ENCODE results near the gene MAGI1.
"Not testable (repeated sequence)": the region's sequence is repeated elsewhere in the genome, so short reads cannot be mapped to it uniquely, and the experiment has no call there.

MAGI1 gene

DNA sequence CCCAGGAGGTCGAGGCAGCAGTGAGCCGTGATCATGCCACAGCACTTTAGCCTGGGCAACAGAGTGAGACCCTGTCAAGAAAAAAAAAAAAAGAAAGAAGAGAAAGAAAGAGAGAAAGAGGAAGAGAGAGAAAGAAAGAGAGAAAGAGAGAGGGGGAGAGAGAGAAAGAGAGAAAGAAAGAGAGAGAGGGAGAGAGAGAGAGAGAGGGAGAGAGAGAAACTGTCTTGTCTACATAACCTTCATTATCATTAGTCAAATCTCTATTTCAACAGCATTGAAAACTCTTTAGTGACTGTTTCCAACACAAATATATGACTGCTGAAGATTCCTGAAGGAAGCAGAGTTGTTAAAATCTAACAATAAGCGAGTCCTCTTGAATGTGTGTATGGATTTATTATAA, 304.3 kb downstream of the MAGI1 start:
- DNase-seq, result no peak

DNA sequence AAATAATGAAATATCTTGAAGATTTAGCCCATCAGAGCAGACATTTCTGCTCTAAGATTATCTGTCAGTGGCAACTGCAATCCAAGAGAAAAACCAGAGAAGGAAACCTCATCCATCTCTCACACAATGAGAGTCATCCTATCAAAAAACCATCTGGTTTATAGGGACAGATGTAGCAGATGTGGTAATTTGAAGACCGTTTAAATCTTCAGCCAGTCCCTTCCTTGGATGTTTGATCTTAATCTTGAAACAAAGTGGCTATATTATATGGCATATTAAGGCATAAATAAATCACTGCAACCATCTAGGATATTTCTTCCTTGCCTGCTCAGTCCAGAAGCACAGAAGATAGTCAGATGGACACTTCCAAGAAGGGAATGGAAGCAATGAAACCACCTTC, 305.3 kb downstream of the MAGI1 start:
- no peak for DNase-seq

DNA sequence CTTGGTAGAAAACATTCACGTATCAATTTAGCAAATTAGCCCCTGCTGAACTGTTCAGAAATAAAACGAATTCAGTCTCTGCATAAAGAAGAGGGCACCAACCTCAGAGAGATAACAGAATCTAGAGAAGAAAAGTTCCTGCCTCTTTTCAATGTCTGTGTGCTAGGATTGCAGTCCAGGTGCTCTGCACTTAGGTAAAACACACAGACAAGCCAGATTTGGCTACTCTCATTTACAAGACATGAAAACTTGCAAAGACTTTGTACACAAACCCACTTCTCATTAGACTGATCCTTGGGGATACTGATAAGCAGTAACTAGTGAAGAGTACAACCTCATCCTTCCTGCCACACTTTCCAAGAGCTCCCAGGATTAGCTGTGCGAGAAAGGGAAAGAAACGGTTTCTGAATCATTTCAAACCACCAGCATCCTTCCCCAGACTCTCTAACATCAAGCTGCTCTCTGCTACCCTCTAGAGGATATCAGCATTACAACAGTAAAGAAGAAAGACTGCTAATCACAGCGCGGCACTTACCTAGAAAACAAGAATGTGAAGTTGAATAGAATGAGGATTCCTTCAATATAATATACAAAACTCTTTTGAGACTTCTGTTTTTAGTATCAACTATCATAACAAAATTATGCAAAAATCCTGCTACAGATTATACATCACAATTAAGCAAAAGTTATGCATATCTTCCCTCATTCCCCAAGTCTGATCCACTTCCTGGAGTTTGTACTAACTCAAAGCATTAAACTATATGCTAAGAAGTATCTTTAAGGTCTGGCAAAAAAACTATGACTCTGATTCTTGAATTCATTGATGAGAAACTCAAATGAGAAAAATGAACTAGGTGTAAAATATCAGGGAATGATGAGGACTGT, 306.4 kb downstream of the MAGI1 start:
- peak; percentile 30 for DNase-seq

DNA sequence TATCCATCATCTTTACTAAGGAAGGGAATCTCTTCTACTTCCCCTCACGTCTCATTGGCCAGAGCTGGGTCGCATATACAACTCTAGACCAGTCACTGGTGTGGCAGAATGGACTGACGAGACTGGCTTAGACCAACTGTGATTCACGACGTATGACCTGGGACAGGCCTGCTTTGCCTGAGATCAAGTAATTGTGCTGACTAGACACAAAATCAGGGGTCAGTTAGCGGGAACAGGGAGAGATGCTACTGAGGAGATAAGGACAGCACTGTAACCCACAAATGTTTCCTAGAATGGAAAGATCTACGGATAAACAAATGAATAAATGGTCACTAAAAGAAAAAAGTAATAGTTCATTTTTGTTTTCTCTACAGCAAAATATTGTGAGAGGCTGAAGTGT, 308.3 kb downstream of the MAGI1 start:
- DNase-seq, result no peak

DNA sequence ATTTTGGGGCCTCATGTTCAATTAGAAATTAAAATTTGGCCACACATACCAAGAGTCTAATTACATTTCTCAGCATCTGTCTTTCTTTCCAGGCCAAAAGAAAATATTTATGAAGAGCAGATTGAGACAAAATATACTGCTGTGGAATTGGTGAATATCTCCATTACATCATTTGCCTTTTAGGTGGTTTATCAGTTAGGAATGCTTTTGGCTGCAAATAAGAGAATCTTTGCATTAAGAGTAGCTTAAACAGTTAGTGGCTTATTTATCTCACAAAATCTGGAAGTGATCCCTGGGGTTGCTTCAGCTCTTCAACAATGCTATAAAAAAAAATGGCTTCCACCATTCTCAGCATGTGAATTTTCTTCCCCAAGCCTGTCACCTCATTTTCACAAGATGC, 308.7 kb downstream of the MAGI1 start:
- no peak for DNase-seq

DNA sequence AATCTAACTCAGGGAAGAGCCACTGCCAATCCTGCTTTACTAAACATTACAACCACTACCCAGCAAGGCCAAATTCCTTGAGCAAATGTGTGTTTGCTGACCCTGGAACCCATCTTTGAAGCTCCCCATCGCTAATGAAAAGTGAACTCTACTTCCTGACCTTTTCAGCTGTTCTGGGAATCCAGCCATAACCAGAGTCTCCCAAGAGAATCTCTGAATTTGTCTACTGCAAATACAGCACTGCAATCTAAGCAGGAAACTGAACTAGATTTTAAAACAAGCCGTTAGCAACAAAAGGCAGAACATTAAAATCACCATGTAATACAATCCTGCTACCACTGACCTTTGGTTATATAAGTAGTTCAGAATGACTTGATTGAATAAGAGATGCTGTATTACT, 309.2 kb downstream of the MAGI1 start:
- no peak for DNase-seq

DNA sequence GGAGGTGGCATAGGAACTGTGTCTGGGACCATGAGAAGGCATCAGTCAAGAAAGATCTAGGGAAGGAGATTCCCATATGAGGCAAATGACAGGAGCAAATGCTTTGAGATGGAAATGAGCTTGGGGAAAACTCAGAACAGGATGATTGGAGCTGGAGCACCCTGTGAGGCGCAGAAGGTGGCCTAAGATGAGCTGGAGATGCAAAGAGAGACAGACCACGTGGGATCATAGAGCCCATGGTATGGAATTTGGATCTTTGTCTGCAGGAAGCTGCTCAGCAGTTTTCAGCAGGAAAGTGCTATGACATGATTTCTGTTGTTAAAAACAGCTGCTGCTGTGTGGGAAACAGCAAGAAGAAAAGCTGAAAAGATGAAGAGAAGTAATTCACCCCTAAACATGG, 310.6 kb downstream of the MAGI1 start:
- no peak for DNase-seq

DNA sequence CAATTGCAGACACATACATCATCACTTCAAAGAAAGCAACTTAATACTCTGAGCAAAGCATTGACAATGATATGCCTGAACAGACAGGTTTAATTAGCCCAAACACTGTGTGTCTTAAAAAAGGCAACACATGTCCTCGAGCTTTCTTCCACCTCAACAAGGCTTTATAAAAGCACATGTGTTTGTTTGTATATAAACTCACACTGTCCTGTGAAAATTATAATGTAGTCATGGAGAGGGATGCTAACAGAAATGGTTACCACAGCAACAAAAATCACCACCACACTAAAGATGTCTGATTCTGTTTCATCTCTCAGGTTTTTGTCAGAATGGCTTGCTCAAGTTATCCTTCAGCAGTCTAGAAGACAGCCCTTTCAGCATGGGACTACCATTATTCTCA, 314.7 kb downstream of the MAGI1 start:
- no peak for DNase-seq

DNA sequence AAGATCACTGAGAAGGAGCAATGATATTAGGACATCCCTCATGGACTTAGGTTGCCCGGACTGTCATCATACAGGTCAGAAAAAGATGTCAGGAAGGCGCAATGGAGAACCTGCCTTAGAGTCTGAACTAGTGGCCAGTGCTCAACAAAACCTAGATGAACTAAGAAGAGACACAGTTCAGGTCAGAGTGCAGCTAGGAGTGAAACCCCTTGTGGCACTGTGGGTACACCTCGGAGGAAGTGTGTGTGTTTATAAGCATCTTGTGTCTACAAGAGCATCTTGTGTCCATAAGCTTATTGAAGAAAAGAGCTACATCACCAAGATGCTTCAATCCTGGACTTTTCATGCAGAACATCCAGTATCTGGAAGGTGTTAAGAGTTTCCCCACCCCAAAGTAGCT, 315.7 kb downstream of the MAGI1 start:
- DNase-seq, result no peak

DNA sequence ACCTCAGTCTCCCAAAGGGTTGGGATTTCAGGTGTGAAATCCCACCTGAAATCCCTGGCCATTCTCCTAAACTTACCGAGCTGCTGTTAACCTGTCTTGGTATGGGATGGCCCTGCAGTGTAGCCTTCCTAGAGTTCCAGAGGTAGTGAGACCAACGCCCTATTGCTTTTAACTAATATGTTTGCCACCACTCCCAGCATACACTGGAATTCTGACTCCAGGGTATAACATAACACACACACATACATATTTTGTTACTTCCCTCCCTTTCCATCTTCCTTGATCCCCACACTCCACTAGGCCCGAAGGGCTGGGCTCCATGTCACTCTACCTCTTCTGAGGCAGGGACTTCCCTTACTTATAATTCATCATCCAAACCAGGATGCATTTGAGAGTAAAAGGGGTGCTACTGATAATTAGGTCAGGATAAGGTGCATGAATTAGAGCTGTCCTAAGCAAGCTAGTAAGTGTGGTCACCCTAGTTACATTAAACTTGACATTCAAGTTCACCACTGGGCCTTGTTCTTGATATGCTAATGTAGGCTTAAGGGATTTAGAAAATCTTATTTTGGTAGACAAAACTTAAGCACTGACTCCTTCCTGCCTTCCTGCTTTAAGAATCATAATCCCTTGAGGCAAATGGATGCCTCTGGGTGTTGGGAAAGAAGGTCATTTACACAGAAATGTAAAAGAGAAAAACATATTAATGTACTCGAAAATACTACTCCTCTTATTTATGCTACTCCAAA, 317.6 kb downstream of the MAGI1 start:
- DNase-seq, result no peak

DNA sequence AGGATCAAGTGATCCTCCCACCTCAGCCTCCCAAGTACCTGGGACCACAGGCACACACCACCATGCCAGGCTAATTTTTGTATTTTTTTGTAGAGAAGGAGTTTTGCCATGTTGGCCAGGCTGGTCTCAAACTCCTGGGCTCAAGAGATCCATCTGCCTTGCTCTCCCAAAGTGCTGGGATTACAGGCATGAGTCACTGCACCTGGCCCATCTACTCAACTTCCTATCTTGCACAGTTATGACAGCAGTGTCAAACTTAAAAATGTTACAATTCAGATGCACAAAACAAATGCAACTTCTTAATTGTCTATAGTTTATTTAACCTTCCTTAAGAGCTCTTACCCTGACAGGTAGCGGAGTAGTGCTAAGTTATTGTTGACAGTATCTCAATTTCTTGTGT, 319.1 kb downstream of the MAGI1 start:
- DNase-seq, result not testable (repeated sequence)

DNA sequence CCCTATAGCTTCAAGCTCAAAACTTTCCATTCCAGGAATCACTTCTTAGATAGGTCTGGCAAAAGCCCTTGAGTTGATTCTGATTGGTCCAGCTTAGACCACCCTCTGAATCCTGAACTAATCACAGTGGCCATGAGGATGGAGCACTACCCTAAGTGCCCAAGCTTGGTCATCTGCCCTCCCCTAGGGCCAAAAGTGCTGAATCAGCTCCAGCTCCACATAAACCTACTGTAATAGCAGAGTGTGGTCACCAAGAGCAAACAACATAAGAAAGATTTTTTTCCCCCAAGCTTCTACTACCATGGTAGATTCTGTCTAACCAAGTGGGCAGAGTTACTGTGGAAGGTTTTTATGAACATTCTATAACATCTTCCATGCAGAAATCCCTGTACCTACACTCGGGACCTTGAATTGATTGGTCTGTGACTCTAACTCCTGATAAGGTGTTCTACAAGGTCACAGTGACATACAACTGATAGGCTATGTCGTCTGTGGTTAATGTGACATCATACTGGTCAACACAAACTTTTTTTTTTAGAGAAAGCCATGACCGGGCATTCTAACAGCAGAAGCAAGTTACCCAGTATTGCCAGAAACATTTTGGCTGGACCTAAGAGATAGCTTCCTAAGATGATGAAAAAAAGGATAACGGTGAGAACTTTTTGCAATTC, 320.9 kb downstream of the MAGI1 start:
- DNase-seq, result no peak

DNA sequence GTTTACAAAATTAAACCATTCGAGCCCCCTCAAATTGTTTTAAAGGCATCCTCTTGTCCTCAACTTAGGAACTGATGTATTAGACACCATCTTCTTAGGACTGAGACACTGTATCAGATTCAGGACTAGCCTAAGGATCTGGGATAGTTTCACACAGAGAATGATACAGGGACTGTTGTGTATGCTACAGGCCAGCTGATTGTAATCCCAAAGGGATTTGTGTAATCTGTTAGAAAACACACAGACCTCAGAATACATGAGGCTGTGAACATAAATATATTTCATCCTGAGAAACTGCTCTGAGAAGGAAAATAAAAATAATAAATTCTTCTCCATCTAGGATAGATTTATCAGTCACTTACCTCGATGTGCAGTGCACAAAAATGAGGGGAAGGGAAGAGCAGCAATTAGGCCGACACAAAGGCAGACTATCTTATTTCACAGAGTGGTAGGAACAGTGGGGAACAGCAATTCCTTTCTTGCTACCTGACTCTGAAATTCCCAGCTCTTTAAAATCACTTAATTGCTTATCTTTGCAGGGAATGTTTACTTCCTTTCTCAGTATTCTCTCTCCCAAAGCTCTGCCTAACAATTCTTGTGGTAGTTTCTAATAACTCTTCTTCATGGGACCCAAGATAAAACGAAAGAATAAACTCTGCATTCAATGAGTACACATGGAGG, 322.5 kb downstream of the MAGI1 start:
- DNase-seq, result no peak

DNA sequence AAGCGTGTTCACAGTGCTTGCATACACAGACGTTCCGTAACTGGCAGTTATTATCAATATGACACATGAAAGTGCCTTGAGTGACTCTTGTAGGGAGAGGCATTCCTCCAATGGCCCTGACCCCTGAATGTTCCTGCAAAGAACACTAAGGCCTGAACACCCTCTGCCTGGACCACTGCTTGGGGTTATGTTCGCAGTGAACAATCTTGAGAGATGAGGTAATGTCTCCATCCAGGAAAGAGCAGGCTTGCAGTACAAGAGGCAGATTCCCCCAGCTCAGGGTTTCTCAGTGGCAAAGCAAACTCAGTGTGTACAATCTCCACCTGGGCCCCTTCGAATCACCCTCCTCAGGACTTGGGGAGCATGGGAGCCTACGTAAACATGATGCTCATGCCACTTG, 324.6 kb downstream of the MAGI1 start:
- no peak for DNase-seq

DNA sequence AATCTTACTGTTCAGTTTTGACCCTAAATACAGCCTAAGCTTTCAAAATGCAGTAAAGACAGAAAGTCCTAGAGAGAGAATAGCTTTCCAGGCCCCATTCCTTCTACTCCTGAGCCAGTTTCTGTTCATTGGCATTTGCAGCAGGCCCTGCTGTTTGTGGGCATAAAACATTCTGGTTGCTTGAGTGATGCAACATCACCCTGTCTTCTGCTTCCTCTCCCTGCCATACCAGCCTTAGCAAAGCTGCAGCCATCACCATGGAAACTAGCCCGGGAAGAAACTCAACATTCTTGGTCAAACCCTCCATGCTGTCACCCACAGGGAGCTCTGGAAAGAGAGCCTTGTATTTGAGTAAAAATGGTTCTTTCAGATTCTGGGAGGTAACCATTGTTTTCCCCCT, 325.7 kb downstream of the MAGI1 start:
- no peak for DNase-seq

DNA sequence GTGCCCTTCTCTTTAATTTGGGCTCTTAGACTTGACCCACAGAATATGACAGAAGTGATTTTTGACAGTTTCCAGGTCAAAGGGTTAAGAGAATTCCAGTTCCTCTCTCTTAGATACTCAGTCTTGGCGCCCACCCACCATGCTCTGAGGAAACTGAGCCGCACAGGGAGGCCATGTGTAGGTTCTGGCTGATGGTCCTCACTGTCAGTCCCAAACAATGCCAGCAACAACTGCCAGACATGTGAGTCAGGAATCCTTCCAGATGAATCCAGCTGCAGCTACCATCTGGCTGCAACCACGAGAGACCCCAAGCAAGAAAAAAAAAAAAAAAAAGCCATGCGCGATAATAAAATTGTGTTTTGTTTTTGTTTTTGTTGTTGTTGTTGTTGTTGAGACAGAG, 326.6 kb downstream of the MAGI1 start:
- DNase-seq, result no peak

DNA sequence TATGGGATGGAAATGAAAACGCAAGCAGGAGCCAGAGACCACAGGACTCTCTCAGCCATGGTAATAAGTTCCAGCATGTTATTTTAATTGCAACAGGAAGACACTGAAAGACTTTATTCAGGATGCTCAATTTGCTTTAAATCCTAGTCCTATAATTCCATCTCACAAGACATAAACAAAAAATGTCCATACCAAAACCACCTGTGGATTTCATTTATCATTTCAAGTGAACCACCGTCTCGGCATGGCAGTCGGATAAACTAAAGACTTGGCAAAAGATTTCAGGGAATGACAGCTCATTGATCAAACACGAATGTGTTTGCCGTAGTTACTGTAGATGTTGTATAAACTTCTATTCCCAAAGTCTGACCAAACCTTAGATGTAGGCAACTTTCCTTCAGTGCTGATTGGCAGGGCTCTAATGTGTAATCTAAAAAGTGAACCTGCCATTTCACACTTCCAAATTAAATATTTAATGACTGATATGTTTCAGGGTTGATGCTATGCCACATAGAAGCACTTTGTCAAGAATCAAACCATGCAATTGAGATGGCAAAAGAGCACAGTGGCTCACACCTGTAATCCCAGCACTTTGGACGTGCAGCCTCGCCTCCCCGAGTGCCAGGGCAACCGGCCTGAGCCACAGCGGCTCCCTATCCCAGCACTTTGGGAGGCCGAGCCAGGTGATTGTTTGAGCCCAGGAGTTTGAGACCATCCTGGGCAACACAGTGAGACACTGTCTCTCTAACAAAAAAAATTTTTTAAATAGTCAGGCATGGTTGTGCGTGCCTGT, 331.7 kb downstream of the MAGI1 start:
- no peak for DNase-seq

DNA sequence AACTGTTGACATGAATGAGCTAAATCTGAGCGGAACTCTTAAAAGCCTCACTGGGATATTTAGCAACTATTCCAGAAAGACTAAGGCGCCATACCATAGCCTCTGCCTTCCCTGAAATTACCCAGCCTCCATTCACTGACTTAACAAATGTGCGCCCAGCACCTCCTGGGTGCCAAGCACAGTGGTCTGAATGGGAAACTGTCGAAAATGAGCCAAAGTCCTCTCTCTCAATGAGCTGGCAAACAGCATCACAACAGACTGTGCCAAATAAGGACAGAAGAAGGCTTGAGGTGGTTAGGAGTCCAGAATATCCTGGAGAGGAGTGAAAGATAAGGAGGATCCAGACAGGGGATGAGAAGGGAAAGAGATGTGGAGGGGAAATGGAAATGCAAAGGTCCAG, 332.4 kb downstream of the MAGI1 start:
- DNase-seq, result no peak

DNA sequence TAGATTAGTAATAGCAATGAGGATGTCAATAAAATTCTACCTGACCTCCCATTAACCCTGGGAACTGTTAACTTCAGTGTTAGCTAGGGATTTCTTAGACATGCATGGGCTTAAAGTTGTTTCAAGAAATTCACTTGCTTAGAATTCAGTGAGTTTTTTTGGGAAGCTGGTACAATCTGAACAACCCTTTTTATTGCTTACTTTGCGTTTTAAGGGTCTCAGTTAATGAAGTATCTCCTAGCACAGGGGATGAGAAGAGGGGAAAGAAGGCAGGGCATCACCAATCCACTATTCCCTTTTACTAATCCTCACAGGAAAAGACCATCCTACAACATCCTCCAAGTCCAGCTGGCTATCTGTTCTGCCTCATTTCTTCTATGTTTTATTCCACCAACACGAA, 334.9 kb downstream of the MAGI1 start:
- no peak for DNase-seq

DNA sequence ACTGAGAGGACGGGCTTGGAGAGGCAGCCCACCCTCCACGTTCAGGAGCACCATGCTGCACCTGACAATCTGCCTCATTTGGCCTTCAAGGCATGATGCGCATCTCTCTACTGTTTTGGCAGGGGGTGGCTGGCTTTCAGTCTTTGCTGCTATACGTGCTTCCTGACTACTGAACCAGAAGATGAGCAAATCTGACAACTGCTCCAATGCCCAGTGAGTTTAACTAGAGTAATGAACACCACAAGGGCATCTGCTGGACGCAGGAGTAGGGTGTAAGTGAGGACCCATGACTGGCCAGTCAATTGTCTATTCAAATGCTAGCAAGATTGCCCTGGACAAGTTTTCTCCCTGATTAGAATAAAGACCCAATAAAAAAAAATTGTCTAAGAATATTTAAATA, 335.7 kb downstream of the MAGI1 start:
- DNase-seq, result no peak

DNA sequence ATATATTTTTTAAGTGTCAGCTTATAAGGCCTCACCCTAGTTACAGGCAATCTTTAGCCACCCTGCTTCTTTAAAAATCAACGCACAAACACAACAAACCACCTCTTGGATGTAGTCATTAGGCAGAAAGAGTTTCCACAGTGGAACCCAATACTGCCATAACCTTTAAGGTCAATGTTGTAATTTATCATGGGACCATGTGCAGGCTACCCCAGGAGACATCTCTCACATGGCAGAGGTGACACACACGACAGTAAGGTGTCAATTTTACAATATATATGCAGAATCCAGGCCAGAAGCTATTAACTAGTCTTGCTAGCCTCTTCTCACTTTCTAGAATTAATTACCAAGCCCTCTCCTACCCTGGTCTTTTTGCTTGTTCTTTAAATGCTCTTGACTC, 336.5 kb downstream of the MAGI1 start:
- no peak for DNase-seq

DNA sequence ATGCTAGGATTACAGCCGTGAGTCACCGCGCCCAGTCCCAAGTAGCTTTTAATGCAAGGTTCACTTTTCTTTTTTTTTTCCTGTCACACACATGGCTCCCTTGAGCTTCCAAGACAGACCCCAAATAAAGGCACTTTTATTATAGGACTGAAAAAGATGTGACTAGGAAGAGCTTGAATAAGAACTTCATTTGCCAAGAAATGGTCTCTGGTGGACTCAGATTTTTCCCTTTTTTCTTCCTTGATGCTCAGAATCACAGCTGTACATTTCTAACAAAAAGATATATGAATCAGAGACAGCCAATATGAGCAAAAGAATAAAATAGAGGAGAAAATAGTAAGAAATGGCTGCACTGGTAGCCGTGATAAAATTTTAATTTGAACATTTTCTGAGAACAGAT, 337.2 kb downstream of the MAGI1 start:
- DNase-seq, result no peak

DNA sequence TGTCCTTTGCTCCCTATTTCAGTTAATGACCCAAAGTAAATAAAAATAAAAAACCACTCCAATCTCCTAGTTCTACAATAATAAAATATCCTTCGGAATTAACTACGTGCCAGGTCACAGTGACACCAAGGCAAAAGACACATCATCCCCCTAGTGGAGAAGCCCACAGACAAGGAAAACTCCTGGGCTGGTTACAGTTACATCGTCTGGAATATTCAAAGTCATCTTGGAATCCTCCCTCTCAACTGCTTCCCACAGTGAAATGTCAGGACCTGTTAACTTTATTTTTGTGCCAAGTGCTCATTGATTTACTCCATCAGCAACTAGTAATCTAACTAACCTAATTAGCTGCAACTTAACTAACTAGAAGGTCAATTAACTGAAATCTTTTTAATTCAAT, 349.3 kb downstream of the MAGI1 start:
- no peak for DNase-seq

All from CD4-positive, alpha-beta T cell treated with Interleukin-12 subunit alpha and Interleukin-12 subunit beta, for 1 hour (primary cell).